GM19240 (cell line): ENCODE data around the gene P2RY12.

Experiments
- DNase-seq: peaks from one replicate; pipeline ENCODE4 v3.0.0; 2011; ENCODE audit warnings: low spot score; ENCODE audit not compliant: insufficient read length

Gene P2RY12

DNA sequence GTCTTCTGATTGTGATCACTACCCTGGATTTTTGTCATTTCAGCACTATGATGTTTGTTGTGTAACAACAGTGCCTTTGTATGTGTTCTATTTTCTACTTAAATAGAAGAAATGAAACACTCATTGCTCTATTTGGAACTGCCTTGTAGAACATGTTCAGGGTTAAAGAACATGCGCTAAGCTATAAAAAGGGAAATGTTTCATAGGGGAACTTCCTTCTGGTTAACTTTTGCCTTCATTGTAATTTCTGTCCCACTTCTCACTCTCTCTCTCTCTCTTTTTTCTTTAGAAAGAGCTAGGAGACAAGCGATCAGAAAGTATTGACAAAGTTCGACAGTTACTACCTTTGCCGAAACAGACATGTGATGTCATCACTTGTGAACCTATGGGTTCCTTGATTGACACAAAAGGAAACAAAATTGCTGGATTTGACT, at the start of gene P2RY12:
P2RY12 (minus strand) TSS at position 13 of the 434 bp plus-strand sequence. CDS start 45,908 bp downstream, outside the sequence.
- DNase-seq: no peak

DNA sequence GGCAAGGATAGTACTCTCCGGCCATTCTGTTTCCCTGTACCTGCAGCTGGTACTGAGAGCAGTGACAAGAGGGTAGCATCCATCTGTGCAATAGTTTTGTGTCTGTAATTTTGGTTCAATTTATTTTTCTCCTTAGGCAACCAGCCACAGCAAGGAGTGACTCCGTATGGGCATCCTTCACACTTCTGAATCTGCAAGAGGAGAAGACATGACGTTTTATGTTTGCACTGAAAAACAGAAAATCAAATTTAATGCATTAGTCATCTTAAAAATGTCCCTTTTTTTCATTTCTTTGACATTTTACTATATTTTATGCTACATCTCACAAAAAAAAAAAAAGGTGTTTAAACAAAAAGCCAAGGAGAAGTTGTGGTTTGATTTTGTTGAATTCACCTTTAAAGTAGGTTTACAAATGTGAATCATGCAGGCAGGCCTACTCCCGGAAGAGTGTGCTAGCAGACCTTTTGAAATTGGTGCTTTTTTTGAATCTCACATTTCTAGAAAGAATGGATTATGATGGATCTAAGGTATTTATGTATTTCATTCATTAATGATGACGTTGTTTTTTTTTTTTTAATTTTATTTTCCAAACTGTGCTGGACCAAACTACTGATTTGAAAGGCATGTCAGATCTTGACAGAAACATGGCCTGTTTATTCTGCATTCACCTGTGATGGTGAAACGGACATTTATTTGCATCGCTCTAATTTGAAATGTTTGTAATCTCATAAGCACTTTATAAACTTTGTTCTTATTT, 48.2 kb upstream of the P2RY12 start:
- DNase-seq: no peak

DNA sequence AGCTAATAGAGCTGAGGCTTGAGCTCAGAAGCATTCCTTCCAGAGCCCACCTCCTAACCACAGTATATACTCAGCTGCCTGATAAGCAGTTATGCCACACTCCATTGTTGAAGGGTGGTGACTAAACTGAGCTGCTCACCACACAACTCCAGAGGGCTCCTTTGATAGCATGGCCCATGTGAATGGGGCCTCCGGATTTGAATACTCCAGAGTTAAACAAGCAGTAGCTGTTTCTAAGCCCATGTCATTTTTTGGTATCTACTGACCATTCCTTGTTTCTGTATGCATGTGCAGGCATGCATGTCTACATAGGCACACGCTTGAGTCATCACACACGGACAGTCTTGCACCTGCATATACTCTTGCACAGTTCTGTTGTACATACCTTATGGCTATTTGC, 47.4 kb upstream of the P2RY12 start:
- DNase-seq: no peak

DNA sequence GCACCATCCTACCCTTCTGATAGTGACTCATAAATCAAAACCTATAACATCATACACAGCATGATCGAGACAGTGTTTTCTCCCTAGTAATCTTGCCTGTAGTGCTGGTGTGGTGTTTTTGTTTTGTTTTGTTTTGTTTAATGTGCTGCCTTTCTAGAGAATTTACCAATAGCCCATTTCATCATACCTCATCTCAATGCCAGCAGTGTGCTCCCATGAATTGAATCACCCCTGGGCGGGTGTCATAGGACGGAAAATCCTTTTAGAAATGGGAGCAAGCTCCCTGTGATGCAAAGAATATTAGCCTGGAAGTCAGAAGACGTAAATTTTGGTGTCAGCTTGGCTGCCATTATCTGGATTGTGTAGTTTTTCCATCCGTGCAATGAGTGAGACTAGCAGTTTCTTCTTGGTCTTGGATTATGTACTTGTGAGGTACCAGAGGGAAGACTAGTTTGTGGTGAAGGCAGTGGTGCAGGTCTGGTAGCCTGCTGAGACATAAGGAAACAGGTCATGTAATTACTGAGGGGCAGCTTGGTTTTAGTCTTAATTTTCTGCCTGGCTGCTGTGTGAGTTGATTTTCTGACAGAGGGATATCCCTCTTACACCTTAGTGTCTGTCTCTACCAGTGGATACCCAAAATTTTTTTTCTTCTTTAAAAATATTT, 46.4 kb upstream of the P2RY12 start:
- no peak for DNase-seq

DNA sequence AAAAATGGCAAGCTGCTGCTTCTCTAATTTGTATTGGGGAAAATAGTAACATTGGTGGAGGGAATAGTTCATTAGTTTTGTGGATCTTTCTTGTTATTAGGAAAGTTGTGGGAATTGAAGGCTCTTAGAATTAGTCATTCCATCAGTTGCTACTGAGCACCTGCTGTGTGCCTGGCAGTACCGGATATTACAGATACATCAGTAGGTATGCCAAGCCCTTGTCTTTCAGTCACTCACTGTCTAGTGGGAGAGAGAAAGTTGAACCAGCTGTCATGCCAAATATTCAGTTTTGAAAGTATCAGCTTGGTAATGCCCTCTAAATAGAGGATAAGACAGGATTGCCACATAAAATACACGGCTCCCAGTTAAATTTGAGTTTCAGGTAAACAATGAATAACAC, 43.8 kb upstream of the P2RY12 start:
- no peak for DNase-seq

DNA sequence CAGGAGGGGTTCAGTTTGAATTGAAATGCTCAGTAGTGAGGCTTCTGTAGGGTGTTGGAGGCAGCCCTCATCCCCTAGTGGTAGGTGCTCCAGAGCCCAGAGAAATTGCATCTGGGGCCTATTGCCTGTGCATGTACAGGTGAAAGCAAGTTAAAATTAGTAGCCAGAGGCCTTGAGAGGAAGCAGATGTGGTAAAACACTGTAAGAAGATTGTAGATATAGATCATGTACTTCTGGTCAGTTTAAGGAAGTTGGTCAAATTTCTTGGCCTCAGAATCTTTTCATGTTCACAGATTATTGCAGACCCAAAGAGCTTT, 41.7 kb upstream of the P2RY12 start:
- no peak for DNase-seq

DNA sequence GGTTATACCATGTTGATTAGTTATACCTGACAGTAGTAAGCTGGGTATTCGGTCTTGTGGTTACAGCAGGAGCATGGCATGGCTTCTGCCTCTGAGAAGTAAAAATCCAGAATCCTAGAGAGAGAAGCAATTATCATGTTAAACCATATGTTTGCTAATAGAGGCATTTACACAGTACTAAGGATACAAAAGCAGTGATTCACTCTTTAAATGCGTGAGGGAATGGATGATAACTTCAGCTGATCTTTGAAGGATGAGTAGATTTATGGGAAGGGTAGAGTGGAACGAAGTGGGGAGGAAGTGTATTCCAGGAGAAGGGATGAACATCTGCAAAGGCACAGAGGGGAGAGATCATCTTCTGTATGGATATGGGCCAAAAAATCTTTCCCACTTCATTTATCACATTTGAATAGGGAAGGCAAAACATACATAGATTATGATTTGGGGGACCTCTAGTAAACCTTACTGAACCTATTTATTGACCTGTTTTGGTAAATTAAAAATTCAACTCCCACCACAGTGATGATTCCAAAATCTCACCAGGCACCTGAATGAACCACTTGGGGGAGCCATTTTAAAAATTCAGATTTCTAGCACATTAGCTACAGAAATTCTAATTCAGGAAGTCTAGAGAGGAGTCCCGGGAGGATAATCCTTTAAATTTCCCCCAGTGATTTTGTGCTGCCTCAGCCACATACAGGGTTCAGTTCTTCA, 41.2 kb upstream of the P2RY12 start:
- no peak for DNase-seq

DNA sequence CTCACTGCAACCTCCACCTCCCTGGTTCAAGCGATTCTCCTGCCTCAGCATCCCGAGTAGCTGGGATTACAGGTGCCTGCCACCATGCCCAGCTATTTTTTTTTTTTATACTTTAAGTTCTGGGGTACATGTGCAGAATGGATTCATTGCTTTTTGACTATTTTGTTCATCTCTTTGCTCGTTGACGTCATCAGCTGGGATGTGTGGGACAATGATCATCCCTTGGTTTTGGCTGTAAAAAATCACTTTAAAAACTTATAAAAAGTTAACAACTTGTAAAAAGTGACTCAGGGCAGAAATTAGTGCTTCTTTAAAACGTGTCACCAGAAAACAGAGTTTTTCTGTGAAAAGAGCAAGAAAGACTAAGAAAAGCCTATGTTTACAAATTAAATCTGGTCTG, 38.5 kb upstream of the P2RY12 start:
- no peak for DNase-seq

DNA sequence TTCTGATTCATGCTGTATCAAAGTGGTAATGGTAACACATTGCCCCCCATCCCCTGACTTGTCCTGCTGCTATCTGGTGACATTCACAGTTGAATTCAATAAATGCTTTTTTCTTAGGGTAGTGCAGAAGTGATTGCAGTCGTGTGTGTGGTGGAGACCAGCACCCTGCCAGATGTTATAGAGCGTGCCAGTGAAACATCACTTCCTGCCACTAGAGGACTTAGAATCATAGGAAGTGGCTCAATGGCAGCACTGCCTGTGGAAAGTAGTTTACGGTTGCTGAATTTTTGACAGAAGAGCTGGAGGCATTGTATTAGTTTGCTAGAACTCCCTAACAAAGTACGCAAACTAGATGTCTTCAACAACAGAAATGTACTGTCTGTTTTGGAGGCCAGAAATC, 37.4 kb upstream of the P2RY12 start:
- no peak for DNase-seq

DNA sequence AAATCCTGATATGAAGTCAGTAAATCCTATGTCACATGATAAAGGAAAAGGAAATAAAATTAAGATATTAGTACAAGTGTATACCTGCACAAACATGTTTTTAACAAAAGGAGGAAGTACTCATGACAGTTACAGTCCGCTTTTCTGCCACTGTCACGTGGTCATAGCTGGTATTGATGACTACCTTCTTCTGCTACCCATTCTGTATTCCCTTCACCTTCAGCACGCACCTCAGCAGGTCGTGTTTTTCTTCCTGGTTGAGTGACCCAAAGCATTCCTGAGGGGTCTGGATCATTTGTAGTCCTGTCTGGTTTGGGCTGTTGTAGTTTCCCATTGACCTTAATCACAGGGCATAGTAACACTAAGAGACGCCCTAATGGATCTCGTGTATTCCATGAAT, 35.3 kb upstream of the P2RY12 start:
- DNase-seq: no peak

DNA sequence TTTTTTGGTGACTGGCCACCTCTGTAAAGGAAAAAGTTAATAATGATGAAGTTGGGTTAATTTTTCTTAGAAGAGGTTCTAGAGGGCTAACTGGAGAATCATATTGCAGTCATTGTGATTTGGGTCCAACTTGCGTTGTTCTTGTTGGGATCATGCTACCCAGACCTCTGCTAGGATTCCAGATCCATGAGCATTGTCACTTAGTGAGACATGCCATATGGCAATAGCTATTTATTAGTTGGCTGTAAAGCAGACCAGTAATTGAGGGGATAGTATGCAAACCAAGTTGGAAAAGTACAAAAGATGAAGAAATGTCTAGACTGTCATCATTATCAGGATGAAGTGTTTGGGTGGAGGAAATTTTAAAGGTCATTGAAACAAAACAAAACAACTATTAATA, 30.7 kb upstream of the P2RY12 start:
- no peak for DNase-seq

DNA sequence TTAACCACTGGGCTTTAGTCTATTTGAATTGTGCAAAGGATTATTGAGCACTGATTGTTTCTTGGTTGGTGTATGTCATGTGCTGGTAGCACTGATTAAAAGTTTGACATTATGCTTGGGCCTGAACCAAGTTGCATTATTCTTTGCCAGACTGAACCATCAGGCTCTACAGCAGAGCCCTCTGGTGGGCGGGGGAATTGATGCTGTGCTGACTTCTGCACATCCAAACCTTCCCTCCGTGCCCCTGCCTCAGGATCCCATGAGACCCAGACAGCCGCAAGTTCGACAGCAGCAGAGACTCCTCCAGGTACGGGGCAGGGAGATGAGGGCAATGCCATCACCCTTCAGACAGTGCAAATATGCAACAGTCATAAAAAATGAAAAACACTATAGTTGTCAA, 28.4 kb upstream of the P2RY12 start:
- no peak for DNase-seq

DNA sequence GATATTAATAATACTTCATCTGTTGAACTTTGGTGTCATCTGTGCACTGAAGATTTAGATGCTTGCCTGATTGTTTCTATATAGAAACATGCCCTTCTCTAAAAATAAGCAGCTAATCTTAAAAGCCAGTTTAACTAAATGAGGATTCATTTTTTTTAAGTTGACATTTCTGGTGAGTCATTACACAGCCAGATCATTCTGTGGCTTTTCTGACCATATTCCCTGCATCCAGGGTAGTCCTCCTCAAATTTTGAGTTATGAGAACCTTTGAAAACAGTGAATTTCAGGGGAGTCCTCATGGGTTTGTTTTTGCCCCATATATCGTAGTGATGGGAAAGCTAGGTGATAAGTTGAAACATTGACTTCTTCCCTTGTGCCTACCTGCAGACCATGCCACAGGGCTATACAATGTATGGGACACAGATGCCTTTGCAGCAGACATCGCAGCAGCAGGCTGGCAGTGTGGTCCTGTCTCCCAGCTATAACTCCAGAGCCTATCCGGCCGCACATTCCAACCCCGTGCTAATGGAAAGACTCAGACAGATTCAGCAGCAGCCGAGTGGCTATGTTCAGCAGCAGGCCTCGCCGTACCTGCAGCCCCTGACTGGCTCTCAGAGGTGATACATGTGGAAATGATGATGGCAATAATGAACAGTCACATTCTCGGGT, 26.5 kb upstream of the P2RY12 start:
- DNase-seq: no peak

DNA sequence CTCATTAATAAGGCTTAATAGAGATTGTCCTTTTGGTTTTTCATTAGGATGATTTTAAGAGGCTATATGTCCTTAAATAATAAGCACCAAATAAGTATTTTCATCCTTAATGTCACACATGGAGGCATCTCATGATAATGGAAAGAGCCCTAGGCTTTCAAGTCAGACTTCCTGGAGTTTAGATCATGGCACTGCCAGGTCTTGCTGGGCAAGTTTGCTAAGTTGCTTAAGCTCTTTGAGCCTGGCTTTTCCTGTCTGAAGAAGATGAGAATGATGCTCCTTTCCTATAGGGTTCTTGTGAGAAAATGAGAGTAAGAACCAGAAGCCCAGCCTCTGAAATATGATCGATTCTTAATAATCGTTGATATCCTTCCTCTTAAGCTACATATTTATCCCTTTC, 23.4 kb upstream of the P2RY12 start:
- DNase-seq: no peak

DNA sequence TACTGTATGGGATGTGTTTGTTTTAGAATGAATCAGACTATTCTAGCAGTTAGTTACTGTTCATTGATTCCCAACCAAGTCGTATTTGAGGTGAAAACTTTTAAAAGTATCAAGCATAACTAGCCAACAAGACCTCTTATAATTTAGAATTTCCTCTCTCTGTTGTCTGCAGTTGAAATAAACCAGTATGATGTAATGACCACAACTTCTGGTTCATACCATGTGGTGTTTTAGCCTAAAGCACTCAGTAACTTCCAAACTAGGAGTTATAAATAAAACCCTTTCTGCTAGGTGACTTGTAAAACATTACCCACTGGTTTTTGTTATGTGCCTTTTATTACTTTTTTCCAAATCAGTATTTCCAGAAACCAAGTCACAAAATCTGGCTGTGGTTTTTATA, 19.8 kb upstream of the P2RY12 start:
- no peak for DNase-seq

DNA sequence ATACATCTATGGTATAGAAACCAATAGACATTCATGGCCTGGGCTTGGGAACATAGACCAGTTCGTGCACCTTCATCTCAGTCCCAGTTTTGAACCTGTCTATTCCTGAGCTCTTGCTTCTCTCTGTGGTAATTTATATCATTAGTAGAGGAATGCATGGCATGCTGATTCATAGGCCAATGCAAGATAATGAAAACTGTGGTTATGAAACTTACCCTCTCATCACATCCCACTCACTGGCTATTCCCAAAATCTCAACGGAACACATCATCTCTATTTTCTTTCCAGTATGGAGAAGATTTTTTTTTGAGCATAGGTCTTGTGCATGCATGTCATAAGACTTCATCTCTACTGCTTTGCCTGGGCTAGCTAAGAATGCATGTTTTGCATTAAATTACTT, 18.7 kb upstream of the P2RY12 start:
- DNase-seq: no peak

DNA sequence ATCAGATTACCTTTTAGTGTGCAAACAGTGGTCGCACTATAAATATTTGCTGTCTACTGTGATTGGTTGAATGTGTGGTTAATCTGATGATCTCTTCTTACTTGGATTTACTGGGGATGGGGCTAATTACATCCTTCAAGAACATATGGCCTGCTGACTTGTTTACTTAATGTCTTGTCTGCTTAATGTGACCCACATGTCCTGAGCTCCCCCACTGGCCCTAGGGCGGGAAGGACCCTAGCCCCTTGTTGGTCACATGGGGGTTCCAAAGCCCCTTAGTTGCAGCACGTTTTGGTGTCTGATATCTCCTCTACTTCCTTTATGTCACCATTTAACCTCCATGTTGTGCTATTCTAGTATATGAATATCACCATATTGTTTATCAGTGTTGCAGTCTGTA, 17.8 kb upstream of the P2RY12 start:
- DNase-seq: no peak

DNA sequence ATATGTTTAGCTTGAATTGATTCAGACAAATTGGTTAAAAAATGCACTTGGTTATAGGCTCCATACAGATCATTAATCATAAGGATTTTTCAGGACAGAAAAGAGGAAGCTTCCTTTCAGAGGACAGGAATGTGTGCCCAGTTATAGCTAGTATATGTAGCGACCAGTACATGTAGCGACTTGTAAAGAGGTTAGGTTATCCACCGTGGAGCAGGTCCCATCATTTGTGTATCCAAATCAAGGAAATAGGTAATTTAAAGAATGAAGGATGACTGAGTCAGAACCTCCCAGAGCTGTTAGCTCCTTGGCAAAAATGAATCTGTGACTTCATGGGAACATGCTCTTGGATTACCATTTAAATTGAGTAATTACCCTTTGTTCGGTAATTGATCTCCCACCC, 15.8 kb upstream of the P2RY12 start:
- DNase-seq: no peak

DNA sequence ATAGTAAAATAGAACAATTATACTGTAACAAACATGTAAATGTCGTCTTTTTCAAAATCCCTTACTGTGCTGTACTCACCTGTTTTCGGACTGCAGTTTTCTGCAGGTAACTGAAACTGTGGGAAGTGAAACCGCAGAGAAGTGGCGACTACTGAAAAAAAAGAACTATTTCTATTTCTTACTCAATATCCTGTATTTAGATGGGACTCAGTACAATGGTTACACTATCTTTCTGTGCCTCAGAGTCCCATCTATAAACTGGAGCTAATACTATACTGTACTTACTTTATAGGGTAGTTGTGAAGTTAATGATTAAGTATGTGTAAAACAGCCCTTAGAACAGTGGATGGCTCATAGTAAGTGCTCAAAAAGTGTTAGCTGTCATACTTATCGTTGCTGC, 14.3 kb upstream of the P2RY12 start:
- no peak for DNase-seq

DNA sequence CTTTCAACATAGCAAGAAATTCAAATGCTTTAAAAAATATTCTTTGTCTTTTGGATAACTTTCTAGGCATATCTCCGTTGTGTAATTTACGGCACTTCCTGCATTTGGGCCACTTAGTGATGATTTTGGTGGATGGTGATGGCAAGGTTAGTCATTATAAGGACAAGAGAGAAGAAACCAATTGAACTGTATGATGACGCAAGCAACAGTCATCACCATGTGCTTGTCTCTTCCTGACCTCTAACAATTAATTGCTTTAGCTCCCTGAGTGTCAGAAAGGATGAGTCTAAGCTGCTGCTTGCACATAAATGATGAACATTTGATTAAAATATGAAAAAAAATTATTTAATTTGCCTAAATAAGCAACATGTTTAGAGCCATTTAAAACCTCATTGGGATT, 11.3 kb upstream of the P2RY12 start:
- DNase-seq: no peak

DNA sequence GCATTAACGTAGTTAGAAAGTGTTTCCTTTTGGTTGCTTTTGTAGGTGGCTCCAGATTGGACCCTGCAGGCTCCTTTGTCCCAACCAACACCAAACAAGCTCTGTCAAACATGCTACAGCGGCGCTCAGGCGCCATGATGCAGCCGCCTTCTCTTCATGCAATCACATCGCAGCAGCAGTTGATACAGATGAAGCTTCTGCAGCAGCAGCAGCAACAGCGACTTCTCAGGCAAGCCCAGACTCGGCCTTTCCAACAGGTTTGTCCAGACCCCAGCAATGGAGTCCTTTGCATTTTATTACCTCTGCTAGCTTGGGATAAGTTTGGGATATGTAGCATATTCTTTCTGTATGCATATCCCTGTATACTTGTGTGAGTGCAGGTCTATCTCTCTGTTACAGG, 10.1 kb upstream of the P2RY12 start:
- DNase-seq: no peak

DNA sequence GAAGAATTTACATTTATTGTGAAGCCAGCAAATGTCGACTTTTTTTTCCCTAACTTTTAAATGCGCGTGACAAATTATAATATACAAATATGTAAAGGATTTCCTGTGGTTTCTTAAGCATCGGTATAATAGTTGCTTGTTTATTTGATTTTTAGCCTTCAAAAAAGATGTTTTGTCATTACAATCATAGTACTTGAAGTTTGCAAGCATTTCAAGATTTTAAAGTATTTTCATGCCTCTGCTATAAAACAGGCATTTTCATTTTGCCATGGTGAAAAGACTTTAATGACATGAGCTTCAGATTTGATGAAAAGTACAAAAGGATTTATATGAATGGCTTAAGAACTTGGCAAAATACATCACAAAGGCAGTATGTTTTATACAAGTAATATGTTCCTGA, 9.4 kb upstream of the P2RY12 start:
- no peak for DNase-seq
